ENCODE measurements around the gene DUSP28. TPM values are rescaled to one million over a fixed set of nuclear protein-coding genes. Genes with fewer than 3 reads are reported as not detected.

The DUSP28 gene, protein sequence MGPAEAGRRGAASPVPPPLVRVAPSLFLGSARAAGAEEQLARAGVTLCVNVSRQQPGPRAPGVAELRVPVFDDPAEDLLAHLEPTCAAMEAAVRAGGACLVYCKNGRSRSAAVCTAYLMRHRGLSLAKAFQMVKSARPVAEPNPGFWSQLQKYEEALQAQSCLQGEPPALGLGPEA
- total RNA-seq (2021; ENCODE audit: unreplicated experiment) (10.7 TPM), Bru-seq, nascent RNA (percentile 78 among the genes with signal in this experiment), BruChase-seq, experiment 1, labeled RNA remaining after a 2-hour chase (percentile 74 among the genes with signal in this experiment), BruChase-seq, experiment 2, labeled RNA remaining after a 6-hour chase (percentile 64 among the genes with signal in this experiment)
- polyA plus RNA-seq (2012; ENCODE audit: insufficient read length) = 5.3 TPM
- long read RNA-seq, transcript DUSP28-201 (3 exons, 1,555 nt) = minor isoform, 5 of 16 reads
- long read RNA-seq, transcript DUSP28-202 (2 exons, 3,461 nt) = major isoform, 7 of 16 reads
- long read RNA-seq, partial matches to known transcripts = 1 of 16 reads
- long read RNA-seq, other reads (novel, unspliced or antisense) = 3 of 16 reads

GRCh38 chr2:240560084-240560479 is at the start of gene DUSP28:
TSS of gene DUSP28 (plus strand) at chr2:240560357. CDS start at chr2:240560685, 328 bp downstream.
- POLR2A ChIA-PET = no interaction called here
- TF ChIP-seq, protein P1, sequence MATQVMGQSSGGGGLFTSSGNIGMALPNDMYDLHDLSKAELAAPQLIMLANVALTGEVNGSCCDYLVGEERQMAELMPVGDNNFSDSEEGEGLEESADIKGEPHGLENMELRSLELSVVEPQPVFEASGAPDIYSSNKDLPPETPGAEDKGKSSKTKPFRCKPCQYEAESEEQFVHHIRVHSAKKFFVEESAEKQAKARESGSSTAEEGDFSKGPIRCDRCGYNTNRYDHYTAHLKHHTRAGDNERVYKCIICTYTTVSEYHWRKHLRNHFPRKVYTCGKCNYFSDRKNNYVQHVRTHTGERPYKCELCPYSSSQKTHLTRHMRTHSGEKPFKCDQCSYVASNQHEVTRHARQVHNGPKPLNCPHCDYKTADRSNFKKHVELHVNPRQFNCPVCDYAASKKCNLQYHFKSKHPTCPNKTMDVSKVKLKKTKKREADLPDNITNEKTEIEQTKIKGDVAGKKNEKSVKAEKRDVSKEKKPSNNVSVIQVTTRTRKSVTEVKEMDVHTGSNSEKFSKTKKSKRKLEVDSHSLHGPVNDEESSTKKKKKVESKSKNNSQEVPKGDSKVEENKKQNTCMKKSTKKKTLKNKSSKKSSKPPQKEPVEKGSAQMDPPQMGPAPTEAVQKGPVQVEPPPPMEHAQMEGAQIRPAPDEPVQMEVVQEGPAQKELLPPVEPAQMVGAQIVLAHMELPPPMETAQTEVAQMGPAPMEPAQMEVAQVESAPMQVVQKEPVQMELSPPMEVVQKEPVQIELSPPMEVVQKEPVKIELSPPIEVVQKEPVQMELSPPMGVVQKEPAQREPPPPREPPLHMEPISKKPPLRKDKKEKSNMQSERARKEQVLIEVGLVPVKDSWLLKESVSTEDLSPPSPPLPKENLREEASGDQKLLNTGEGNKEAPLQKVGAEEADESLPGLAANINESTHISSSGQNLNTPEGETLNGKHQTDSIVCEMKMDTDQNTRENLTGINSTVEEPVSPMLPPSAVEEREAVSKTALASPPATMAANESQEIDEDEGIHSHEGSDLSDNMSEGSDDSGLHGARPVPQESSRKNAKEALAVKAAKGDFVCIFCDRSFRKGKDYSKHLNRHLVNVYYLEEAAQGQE (IDR thresholded peaks at IDR 0.05; ENCODE audit: insufficient read depth in 1 of 2, low read depth in 2 of 2, low read length in 1 of 2) = no peak
- TF ChIP-seq POLR2AphosphoS5 (IDR thresholded peaks at IDR 0.05; ENCODE audit: low read depth, low read length) = peak; percentile 92
- 0 out of 2 replicates have a peak, but pooled peaks have one; percentile 77 for TF ChIP-seq SIN3A (IDR thresholded peaks at IDR 0.05; ENCODE audit: borderline replicate concordance, insufficient read depth, low read depth, low read length)
- TF ChIP-seq CTCF (IDR thresholded peaks at IDR 0.05) = no peak
- DNase-seq (ENCODE audit: low read depth, low spot score) (no peak), ATAC-seq (peak; percentile 82)
- no peaks in the 10 kb centered on the region for H3K27me3 ChIP-seq (ENCODE audit: control insufficient read depth, insufficient read depth, low read length)
- CTCF ChIA-PET = no interaction called here
- in situ Hi-C loops (cut with HindIII; ENCODE audit: low pct_unique_long_range_greater_than_20kb, low sequenced_read_pairs) (no loop called here), intact Hi-C loops (cut with micrococcal nuclease; ENCODE audit: unreplicated experiment) (no loop called here)
- peak within 1 kb of the TSS; percentile 74 to 84 for H3K4me3 ChIP-seq (ENCODE audit: low read depth in 2 of 2, low read length in 2 of 2)
- H3K27ac ChIP-seq (ENCODE audit: low read length) = peak within 1 kb of the TSS; percentile 92
- no peaks in the 10 kb centered on the region for H3K9me3 ChIP-seq (ENCODE audit: control insufficient read depth, insufficient read depth, low read depth, low read length)
- H3K4me1 ChIP-seq (ENCODE audit: control insufficient read depth, insufficient read depth, low read length) = peaks cover 35% of the 10 kb centered on the region
- BruUV-seq (replicated peaks) = no TSS peak
- peaks cover 4% of the 10 kb centered on the region for H3K36me3 ChIP-seq (ENCODE audit: control insufficient read depth, insufficient read depth, low read length)

DNA sequence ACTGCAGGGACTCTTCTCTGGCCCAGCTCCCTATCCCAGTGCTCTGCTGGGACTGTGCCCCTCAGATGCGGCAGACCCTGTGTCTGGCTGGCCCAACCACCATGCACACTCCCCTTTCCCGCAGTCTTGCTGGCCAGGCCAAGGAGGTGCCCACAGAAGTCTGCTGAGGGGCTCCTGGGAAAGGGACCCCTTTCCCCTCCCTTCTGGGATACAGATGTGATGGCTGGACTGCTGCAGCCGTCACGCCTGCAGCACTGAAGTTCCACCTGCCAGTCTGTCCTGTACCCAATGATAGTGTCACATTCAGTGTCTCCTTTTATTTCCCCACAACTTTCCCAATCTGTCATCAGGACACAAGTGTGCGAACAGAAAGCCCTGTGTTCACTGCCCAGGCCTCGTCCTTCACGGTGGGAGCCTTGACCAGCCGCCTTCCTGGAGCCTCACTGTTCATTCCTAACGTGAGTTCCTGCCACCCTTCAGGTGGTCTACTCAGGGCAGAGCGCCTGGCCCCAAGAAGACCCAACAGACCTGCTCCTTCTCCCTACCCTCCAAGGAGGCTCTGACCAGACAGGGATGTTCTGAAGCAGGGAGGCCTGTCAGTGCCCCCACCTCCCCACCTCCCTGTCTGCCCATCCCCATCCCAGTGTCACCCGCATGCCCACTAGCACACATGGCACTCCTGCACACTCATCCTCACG is 49.5 kb upstream of the DUSP28 start:
- Histone ChIP-seq H3K4me1 (ENCODE audit: control insufficient read depth, insufficient read depth, low read length) (no peaks in the 10 kb centered on the region), H3K36me3 (ENCODE audit: control insufficient read depth, insufficient read depth, low read length) (no peaks in the 10 kb centered on the region), H3K27ac (ENCODE audit: low read length) (no peak overlapping the region), H3K9me3 (ENCODE audit: control insufficient read depth, insufficient read depth, low read depth, low read length) (no peaks in the 10 kb centered on the region), H3K27me3 (ENCODE audit: control insufficient read depth, insufficient read depth, low read length) (no peaks in the 10 kb centered on the region), H3K4me3 (ENCODE audit: low read depth in 2 of 2, low read length in 2 of 2) (no peak overlapping the region)
- DNase-seq (ENCODE audit: low read depth, low spot score) = no peak
- no peak for ATAC-seq
- TF ChIP-seq POLR2AphosphoS5 (IDR thresholded peaks at IDR 0.05; ENCODE audit: low read depth, low read length) = no peak
- no peak for TF ChIP-seq SIN3A (IDR thresholded peaks at IDR 0.05; ENCODE audit: borderline replicate concordance, insufficient read depth, low read depth, low read length)
- TF ChIP-seq CTCF (IDR thresholded peaks at IDR 0.05) = no peak
- TF ChIP-seq TCF7L2 (IDR thresholded peaks at IDR 0.05; ENCODE audit: low read depth, low read length) = no peak
- TF ChIP-seq, protein P1 (IDR thresholded peaks at IDR 0.05; ENCODE audit: insufficient read depth in 1 of 2, low read depth in 2 of 2, low read length in 1 of 2) = no peak
- ChIA-PET POLR2A (no interaction called here), CTCF (no interaction called here)
- intact Hi-C loops (cut with micrococcal nuclease; ENCODE audit: unreplicated experiment) (loop anchor here (5.0 kb wide), 1 partner anchor 47 kb away; the partner anchor contains the start of gene ANKMY1), in situ Hi-C loops (cut with HindIII; ENCODE audit: low pct_unique_long_range_greater_than_20kb, low sequenced_read_pairs) (no loop called here)
- BruUV-seq (replicated peaks) = no TSS peak

Measured in Panc1 (cell line).